ENCODE measurements around the gene CA10. TPM values are rescaled to one million over a fixed set of nuclear protein-coding genes. Genes with fewer than 3 reads are reported as not detected.

CA10 gene
- total RNA-seq, 1 experiment from 2014 or later: not detected

DNA sequence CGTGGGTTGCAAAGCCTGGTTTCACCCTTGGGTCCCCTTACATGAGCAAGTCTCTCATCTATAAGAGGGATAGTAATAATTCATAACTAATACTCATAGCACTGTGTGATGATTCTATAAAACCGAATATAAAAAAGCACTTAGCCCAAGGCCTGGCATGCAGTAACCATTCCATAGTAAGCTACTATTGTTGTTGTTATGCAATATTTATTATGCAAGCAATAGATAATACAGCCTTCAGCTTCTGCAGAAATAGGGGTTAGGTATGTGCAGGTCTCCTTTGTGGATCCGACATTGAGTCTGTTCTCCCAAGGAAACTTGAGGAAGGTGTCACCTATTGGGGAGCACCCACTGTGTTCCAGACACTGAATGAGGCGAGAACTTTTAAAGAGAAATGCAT lies 497.1 kb downstream of the CA10 start:
- CTCF ChIA-PET: interaction anchor here (0.5 kb wide), 1 partner anchor 226 kb away, joined by 4 read pairs; no protein-coding TSS in a partner anchor
- no peaks in the 10 kb centered on the region for H3K36me3 Mint-ChIP-seq (ENCODE audit: insufficient read depth, unreplicated experiment)
- H3K4me3 Mint-ChIP-seq (ENCODE audit: low read depth, unreplicated experiment): no peak overlapping the region
- peaks cover 100% of the 10 kb centered on the region for H3K27me3 Mint-ChIP-seq (ENCODE audit: unreplicated experiment)
- no peaks in the 10 kb centered on the region for H3K4me1 Mint-ChIP-seq (ENCODE audit: low read depth, unreplicated experiment)
- BruUV-seq (replicated peaks): no TSS peak
- intact Hi-C loops (cut with micrococcal nuclease; ENCODE audit: unreplicated experiment): no loop called here
- TF ChIP-seq, protein P1, sequence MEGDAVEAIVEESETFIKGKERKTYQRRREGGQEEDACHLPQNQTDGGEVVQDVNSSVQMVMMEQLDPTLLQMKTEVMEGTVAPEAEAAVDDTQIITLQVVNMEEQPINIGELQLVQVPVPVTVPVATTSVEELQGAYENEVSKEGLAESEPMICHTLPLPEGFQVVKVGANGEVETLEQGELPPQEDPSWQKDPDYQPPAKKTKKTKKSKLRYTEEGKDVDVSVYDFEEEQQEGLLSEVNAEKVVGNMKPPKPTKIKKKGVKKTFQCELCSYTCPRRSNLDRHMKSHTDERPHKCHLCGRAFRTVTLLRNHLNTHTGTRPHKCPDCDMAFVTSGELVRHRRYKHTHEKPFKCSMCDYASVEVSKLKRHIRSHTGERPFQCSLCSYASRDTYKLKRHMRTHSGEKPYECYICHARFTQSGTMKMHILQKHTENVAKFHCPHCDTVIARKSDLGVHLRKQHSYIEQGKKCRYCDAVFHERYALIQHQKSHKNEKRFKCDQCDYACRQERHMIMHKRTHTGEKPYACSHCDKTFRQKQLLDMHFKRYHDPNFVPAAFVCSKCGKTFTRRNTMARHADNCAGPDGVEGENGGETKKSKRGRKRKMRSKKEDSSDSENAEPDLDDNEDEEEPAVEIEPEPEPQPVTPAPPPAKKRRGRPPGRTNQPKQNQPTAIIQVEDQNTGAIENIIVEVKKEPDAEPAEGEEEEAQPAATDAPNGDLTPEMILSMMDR (IDR thresholded peaks at IDR 0.05; ENCODE audit: unreplicated experiment): no peak
- DNase-seq: no peak
- H3K27ac Mint-ChIP-seq (ENCODE audit: unreplicated experiment): no peak overlapping the region
- no peaks in the 10 kb centered on the region for H3K9me3 Mint-ChIP-seq (ENCODE audit: low read depth, unreplicated experiment)

DNA sequence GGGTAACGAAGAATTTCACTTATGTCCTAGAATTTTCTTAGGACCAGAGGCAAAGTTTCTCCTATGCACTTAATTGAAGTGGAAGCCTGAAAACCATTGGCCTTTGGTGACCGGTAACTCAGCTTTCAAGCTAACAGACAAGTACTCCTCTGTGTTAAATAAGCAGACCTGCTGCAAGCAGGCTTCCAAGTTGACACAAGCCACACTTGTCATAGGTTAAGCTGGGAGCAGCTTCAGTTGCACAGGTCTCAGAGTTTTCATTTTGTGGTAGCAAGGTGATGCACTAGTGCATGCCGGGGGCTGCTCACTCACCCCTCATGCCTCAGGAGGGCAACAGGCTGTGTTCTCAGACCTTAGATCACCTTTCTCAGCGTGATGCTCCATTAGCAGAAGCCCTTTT lies 498.2 kb downstream of the CA10 start:
- no peak overlapping the region for H3K27ac Mint-ChIP-seq (ENCODE audit: unreplicated experiment)
- no peaks in the 10 kb centered on the region for H3K4me1 Mint-ChIP-seq (ENCODE audit: low read depth, unreplicated experiment)
- no peak overlapping the region for H3K4me3 Mint-ChIP-seq (ENCODE audit: low read depth, unreplicated experiment)
- intact Hi-C loops (cut with micrococcal nuclease; ENCODE audit: unreplicated experiment): no loop called here
- H3K27me3 Mint-ChIP-seq (ENCODE audit: unreplicated experiment): peaks cover 100% of the 10 kb centered on the region
- no peak for DNase-seq
- TF ChIP-seq, protein P1 (IDR thresholded peaks at IDR 0.05; ENCODE audit: unreplicated experiment): no peak
- H3K36me3 Mint-ChIP-seq (ENCODE audit: insufficient read depth, unreplicated experiment): no peaks in the 10 kb centered on the region
- CTCF ChIA-PET: interaction anchor here (1.2 kb wide), 1 partner anchor 9 kb away, joined by 5 read pairs; no protein-coding TSS in a partner anchor
- no TSS peak for BruUV-seq (replicated peaks)
- no peaks in the 10 kb centered on the region for H3K9me3 Mint-ChIP-seq (ENCODE audit: low read depth, unreplicated experiment)

DNA sequence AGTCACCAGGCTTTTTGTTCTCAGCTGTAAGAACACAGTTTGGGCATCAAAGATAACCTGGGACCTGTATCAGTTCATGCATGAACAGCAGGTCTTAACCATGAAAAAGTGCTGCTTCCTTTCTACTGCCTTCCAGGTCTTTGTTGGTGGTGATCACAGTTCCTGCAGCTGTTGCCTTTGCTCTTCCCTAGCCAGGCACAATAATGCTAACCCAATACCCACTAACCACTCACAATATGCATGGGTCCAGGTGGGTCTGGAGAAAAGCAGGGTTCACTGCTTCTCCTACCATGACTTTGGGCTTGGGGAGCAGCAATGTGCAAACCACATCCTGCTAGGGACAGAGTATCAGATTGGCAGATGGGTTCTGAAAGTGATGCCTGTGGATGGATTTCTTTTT lies 501.3 kb downstream of the CA10 start:
- H3K9me3 Mint-ChIP-seq (ENCODE audit: low read depth, unreplicated experiment): no peaks in the 10 kb centered on the region
- H3K36me3 Mint-ChIP-seq (ENCODE audit: insufficient read depth, unreplicated experiment): no peaks in the 10 kb centered on the region
- TF ChIP-seq, protein P1 (IDR thresholded peaks at IDR 0.05; ENCODE audit: unreplicated experiment): no peak
- no peaks in the 10 kb centered on the region for H3K4me1 Mint-ChIP-seq (ENCODE audit: low read depth, unreplicated experiment)
- CTCF ChIA-PET: no interaction called here
- H3K27me3 Mint-ChIP-seq (ENCODE audit: unreplicated experiment): peaks cover 98% of the 10 kb centered on the region
- intact Hi-C loops (cut with micrococcal nuclease; ENCODE audit: unreplicated experiment): no loop called here
- no peak overlapping the region for H3K4me3 Mint-ChIP-seq (ENCODE audit: low read depth, unreplicated experiment)
- no peak for DNase-seq
- BruUV-seq (replicated peaks): no TSS peak
- no peak overlapping the region for H3K27ac Mint-ChIP-seq (ENCODE audit: unreplicated experiment)

DNA sequence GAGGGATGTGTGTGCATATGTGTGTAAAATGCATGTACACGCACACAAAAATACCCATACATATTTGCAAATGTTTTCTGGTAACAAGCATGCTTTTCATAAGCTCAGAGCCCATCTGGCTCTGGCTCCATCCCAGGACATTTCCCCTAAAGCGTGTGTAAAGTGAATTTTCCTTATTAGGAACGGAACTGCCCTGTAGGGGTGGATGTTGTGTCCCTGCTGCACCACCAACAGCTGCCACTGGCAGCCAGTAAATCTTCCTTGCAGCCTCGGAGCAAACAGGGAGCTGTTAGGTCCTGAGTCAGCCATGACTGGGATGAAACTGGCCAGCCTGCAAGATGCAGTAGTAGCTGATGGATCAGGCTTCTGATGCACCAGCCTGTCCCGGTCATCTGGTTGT lies 504.6 kb downstream of the CA10 start:
- H3K36me3 Mint-ChIP-seq (ENCODE audit: insufficient read depth, unreplicated experiment): no peaks in the 10 kb centered on the region
- no peak for DNase-seq
- BruUV-seq (replicated peaks): no TSS peak
- H3K27ac Mint-ChIP-seq (ENCODE audit: unreplicated experiment): no peak overlapping the region
- intact Hi-C loops (cut with micrococcal nuclease; ENCODE audit: unreplicated experiment): no loop called here
- peaks cover 98% of the 10 kb centered on the region for H3K27me3 Mint-ChIP-seq (ENCODE audit: unreplicated experiment)
- H3K4me3 Mint-ChIP-seq (ENCODE audit: low read depth, unreplicated experiment): no peak overlapping the region
- H3K4me1 Mint-ChIP-seq (ENCODE audit: low read depth, unreplicated experiment): no peaks in the 10 kb centered on the region
- no peaks in the 10 kb centered on the region for H3K9me3 Mint-ChIP-seq (ENCODE audit: low read depth, unreplicated experiment)
- TF ChIP-seq, protein P1 (IDR thresholded peaks at IDR 0.05; ENCODE audit: unreplicated experiment): no peak
- CTCF ChIA-PET: no interaction called here

Data from Calu3 (cell line).